Loucy (cell line): ENCODE measurements around the gene CHRM2.

ENCODE experiments used
- H2AFZ ChIP-seq: fragments of 200-600 bp; sonication (generic); 2 replicates; pipeline ENCODE4 v1.6.0; 2016; ENCODE audit warnings: antibody characterized with exemption, mild to moderate bottlenecking, low read length, moderate library complexity
- H3F3A ChIP-seq: fragments of 200-600 bp; 2 replicates; pipeline ENCODE4 v1.6.0; 2016; ENCODE audit warnings: antibody characterized with exemption, low read depth, mild to moderate bottlenecking
- H3K27me3 ChIP-seq: fragments of 200-600 bp; sonication (generic); 2 replicates; pipeline ENCODE4 v1.6.1; 2014; ENCODE audit warnings: low read length, mild to moderate bottlenecking; ENCODE audit not compliant: insufficient read depth, poor library complexity, severe bottlenecking
- H3K36me3 ChIP-seq: fragments of 200-600 bp; sonication (generic); 2 replicates; pipeline ENCODE4 v1.6.1; 2016; ENCODE audit warnings: low read length; ENCODE audit not compliant: insufficient read depth
- H3K4me1 ChIP-seq: fragments of 200-600 bp; sonication (generic); 2 replicates; pipeline ENCODE4 v1.5.1; 2014; ENCODE audit warnings: low read length, mild to moderate bottlenecking; ENCODE audit not compliant: insufficient read depth, poor library complexity, severe bottlenecking
- H3K4me2 ChIP-seq: fragments of 200-600 bp; sonication (generic); 2 replicates; pipeline ENCODE4 v1.6.0; 2014; ENCODE audit warnings: antibody characterized with exemption, low read length, low read depth, mild to moderate bottlenecking; ENCODE audit not compliant: poor library complexity, severe bottlenecking
- H3K4me3 ChIP-seq: fragments of 200-600 bp; sonication (generic); 2 replicates; pipeline ENCODE4 v1.5.1; 2014; ENCODE audit warnings: low read length, mild to moderate bottlenecking, mixed read lengths; ENCODE audit not compliant: poor library complexity, severe bottlenecking
- H3K79me2 ChIP-seq: fragments of 200-600 bp; sonication (generic); 2 replicates; pipeline ENCODE4 v1.6.1; 2014; ENCODE audit warnings: low read length; ENCODE audit not compliant: insufficient read depth
- H3K9ac ChIP-seq: fragments of 200-600 bp; sonication (generic); 2 replicates; pipeline ENCODE4 v1.6.0; 2014; ENCODE audit warnings: mild to moderate bottlenecking, low read depth, low read length, moderate library complexity; ENCODE audit not compliant: poor library complexity, severe bottlenecking
- H3K9me2 ChIP-seq: fragments of 200-600 bp; sonication (generic); replicated peaks from 2 replicates; pipeline ENCODE4 v1.6.1; 2016; ENCODE audit warnings: low read depth, low read length, mixed read lengths
- H3K9me3 ChIP-seq: fragments of 200-600 bp; sonication (generic); 2 replicates; pipeline ENCODE4 v1.6.1; 2014; ENCODE audit warnings: mild to moderate bottlenecking, antibody characterized with exemption, low read length, low read depth; ENCODE audit not compliant: insufficient read depth
- H4K20me1 ChIP-seq: fragments of 200-600 bp; sonication (generic); 2 replicates; pipeline ENCODE4 v1.6.0; 2014; ENCODE audit warnings: antibody characterized with exemption, low read length, mild to moderate bottlenecking; ENCODE audit not compliant: insufficient read depth, poor library complexity, severe bottlenecking
- CTCF ChIP-seq: fragments of 200-600 bp; sonication (generic); conservative IDR thresholded peaks from 2 replicates; pipeline ENCODE4 v1.5.1; 2014; ENCODE audit warnings: mild to moderate bottlenecking, antibody characterized with exemption, low read length
- EZH2phosphoT487 ChIP-seq: fragments of 200-600 bp; IDR thresholded peaks from 2 replicates; pipeline ENCODE4 v1.6.1; 2018; ENCODE audit warnings: antibody characterized with exemption, mild to moderate bottlenecking, moderate library complexity, borderline replicate concordance

CHRM2 gene

GRCh38 chr7:136878878-136879277, 10.4 kb downstream of the CHRM2 start:
- Histone ChIP-seq H3K27me3 (no peaks in the 10 kb centered on the region), H3K79me2 (no peaks in the 10 kb centered on the region), H3K4me3 (no peak overlapping the region), H3K9ac (no peak overlapping the region), H3F3A (no peaks in the 10 kb centered on the region), H4K20me1 (no peaks in the 10 kb centered on the region), H3K4me2 (no peak overlapping the region), H3K9me2 (no peaks in the 10 kb centered on the region), H3K9me3 (no peaks in the 10 kb centered on the region), H2AFZ (no peak overlapping the region), H3K36me3 (no peaks in the 10 kb centered on the region), H3K4me1 (no peaks in the 10 kb centered on the region)
- TF ChIP-seq EZH2phosphoT487 (no peak), CTCF (no peak)

- H3K36me3 ChIP-seq = no peaks in the 10 kb centered on the region
- H2AFZ ChIP-seq = no peak overlapping the region
- no peaks in the 10 kb centered on the region for H3K79me2 ChIP-seq
- H3K4me3 ChIP-seq = no peak overlapping the region
- H4K20me1 ChIP-seq = no peaks in the 10 kb centered on the region
- H3K9ac ChIP-seq = no peak overlapping the region
- H3K9me3 ChIP-seq = no peaks in the 10 kb centered on the region
- H3K4me2 ChIP-seq = no peak overlapping the region
- no peaks in the 10 kb centered on the region for H3K27me3 ChIP-seq
- TF ChIP-seq EZH2phosphoT487 (no peak), CTCF (no peak)
- no peaks in the 10 kb centered on the region for H3K9me2 ChIP-seq
- H3K4me1 ChIP-seq = no peaks in the 10 kb centered on the region
- no peaks in the 10 kb centered on the region for H3F3A ChIP-seq
Observed at GRCh38 chr7:136883046-136883445, 14.6 kb downstream of the CHRM2 start.

DNA sequence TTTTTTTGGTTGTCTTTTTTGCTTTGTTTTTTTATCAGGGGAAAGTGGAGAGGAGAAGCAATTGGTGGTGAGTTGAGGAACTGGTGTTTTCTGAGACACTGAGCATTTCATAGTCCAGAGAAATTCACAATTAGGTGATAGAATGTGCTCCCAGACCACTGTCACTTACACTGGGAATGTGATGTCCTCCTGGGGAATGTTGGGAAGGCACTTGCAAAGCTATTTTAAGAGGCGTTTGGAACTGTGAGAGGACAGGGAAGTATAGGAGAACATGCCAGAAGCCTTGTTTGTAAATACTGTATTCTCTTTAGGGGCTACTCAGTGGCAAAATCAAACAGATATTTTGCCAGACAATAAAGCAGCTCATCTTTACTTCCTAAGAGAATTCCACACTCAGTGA, 16.0 kb downstream of the CHRM2 start:
- no peaks in the 10 kb centered on the region for H3K27me3 ChIP-seq
- no peak overlapping the region for H3K4me2 ChIP-seq
- no peak overlapping the region for H3K4me3 ChIP-seq
- H3K9me2 ChIP-seq = no peaks in the 10 kb centered on the region
- H3K9ac ChIP-seq = no peak overlapping the region
- H3K4me1 ChIP-seq = no peaks in the 10 kb centered on the region
- H3K9me3 ChIP-seq = no peaks in the 10 kb centered on the region
- H3K36me3 ChIP-seq = no peaks in the 10 kb centered on the region
- H3F3A ChIP-seq = no peaks in the 10 kb centered on the region
- no peaks in the 10 kb centered on the region for H3K79me2 ChIP-seq
- no peak for TF ChIP-seq CTCF
- TF ChIP-seq EZH2phosphoT487 = no peak
- no peaks in the 10 kb centered on the region for H4K20me1 ChIP-seq
- H2AFZ ChIP-seq = no peak overlapping the region
